Measurements from ENCODE around the gene NACC2. TPM values are rescaled to one million over a fixed set of nuclear protein-coding genes. Genes with fewer than 3 reads are reported as not detected.

The NACC2 gene
- total and polyA plus RNA-seq, 10 of the 15 experiments (the other 5 are each of a cell fraction or from before 2014, with no cell fraction given) = 0.66 to 14.7 (median 3.5) TPM

DNA sequence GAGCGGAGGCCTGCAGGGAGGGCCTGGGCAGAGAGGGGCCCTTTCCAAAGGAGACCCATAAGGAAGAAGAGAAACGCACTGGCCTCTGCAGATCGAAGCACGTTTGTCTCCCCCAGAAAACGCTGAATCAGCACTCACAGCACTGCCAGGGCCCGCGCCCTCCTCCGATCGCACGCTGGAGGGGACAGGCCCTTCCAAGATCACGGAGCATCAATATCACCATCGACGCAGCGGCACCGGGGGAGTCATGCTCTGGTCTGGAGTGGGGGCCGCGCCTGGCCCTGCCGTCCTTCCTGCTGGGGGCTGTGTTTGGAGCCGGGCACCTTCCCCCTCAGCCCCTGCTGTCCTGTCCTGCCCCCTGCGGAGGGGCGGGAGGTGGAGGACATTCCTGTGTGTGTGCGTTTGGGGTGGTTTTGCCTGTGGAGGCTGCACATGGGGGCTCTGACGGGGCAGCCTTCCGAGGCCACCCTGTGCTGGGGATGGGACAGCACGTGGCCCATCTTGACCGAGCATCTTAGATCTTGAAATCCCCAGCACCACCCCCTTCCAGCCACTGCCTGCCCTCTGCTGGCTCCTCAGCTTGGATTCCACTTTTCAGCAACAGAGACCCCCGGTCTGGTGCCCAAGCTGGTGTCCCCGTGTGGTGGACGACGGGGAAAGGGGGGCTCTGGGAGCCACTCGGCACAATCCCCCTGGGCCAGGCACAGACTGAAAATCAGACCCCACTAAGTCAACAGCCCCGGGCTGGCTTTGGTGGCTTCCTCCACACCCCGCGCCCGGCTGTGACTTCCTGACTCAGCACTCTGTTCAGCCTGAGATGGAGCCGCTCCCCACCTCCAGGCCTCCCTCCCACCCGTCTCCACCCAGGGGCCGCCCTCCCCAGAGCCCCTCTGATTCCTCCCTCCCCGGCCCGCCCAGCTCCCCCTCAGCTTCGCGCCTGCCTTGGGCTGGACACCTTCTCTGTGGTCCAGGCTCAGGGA lies 15.3 kb upstream of the NACC2 start (continued):
- no peak for TF ChIP-seq ZNF217 (IDR thresholded peaks at IDR 0.05)
- TF ChIP-seq ATF3 (IDR thresholded peaks at IDR 0.05; ENCODE audit: borderline replicate concordance, extremely low read depth, low read depth, low read length) = no peak
- TF ChIP-seq POLR2AphosphoS5 (IDR thresholded peaks at IDR 0.05; ENCODE audit: low read length) = peak; percentile 57; the same call in 1 of the 2 replicates
- TF ChIP-seq KDM1A (IDR thresholded peaks at IDR 0.05; ENCODE audit: borderline replicate concordance) = no peak
- TF ChIP-seq NFYB (IDR thresholded peaks at IDR 0.05; ENCODE audit: insufficient read depth, low read depth, low read length) = no peak
- no peak for TF ChIP-seq TARDBP (IDR thresholded peaks at IDR 0.05; ENCODE audit: borderline replicate concordance)
- TF ChIP-seq ATF7 (IDR thresholded peaks at IDR 0.05; ENCODE audit: low read depth) = no peak
- TF ChIP-seq BHLHE40 (IDR thresholded peaks at IDR 0.05; ENCODE audit: borderline replicate concordance in 1 of 2, low read depth in 2 of 2, low read length in 1 of 2) = peak in 1 of 2 experiments; percentile 67; a peak in 2 of 4 replicates
- TF ChIP-seq IKZF1 (conservative IDR thresholded peaks at IDR 0.05) = no peak
- no peak for TF ChIP-seq JUND (IDR thresholded peaks at IDR 0.05; ENCODE audit: low read depth, low read length)
- TF ChIP-seq, protein P1, sequence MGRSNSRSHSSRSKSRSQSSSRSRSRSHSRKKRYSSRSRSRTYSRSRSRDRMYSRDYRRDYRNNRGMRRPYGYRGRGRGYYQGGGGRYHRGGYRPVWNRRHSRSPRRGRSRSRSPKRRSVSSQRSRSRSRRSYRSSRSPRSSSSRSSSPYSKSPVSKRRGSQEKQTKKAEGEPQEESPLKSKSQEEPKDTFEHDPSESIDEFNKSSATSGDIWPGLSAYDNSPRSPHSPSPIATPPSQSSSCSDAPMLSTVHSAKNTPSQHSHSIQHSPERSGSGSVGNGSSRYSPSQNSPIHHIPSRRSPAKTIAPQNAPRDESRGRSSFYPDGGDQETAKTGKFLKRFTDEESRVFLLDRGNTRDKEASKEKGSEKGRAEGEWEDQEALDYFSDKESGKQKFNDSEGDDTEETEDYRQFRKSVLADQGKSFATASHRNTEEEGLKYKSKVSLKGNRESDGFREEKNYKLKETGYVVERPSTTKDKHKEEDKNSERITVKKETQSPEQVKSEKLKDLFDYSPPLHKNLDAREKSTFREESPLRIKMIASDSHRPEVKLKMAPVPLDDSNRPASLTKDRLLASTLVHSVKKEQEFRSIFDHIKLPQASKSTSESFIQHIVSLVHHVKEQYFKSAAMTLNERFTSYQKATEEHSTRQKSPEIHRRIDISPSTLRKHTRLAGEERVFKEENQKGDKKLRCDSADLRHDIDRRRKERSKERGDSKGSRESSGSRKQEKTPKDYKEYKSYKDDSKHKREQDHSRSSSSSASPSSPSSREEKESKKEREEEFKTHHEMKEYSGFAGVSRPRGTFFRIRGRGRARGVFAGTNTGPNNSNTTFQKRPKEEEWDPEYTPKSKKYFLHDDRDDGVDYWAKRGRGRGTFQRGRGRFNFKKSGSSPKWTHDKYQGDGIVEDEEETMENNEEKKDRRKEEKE (IDR thresholded peaks at IDR 0.05) = no peak
- TF ChIP-seq NFIC (IDR thresholded peaks at IDR 0.05; ENCODE audit: low read depth, low read length) = no peak
- no peak for TF ChIP-seq TCF7 (IDR thresholded peaks at IDR 0.05; ENCODE audit: borderline replicate concordance)
- TF ChIP-seq DPF2 (IDR thresholded peaks at IDR 0.05) = no peak
- TF ChIP-seq EZH2 (IDR thresholded peaks at IDR 0.05; ENCODE audit: borderline replicate concordance, control insufficient read depth, low read depth, low read length) = no peak
- no peak for TF ChIP-seq FOXM1 (IDR thresholded peaks at IDR 0.05; ENCODE audit: low read depth, low read length)
- TF ChIP-seq PAX5 (IDR thresholded peaks at IDR 0.05; ENCODE audit: borderline replicate concordance, low read depth, low read length) = no peak
- no peak for TF ChIP-seq SIX5 (IDR thresholded peaks at IDR 0.05; ENCODE audit: low read depth, low read length, severe bottlenecking)
- no peak for TF ChIP-seq MTA3 (IDR thresholded peaks at IDR 0.05; ENCODE audit: borderline replicate concordance, low read length)
- peak; percentile 26; the same call in 1 of the 2 replicates for TF ChIP-seq SMC3 (IDR thresholded peaks at IDR 0.05; ENCODE audit: borderline replicate concordance, low read length)
- TF ChIP-seq BRCA1 (IDR thresholded peaks at IDR 0.05; ENCODE audit: low read depth, low read length) = no peak
- TF ChIP-seq CBX5 (IDR thresholded peaks at IDR 0.05; ENCODE audit: low read depth) = no peak
- no peak; the same call in 1 of the 2 replicates for TF ChIP-seq SMAD5 (IDR thresholded peaks at IDR 0.05; ENCODE audit: low read depth)
- no peak for TF ChIP-seq NRF1 (conservative IDR thresholded peaks at IDR 0.05; ENCODE audit: low read depth, low read length)
- no peak for TF ChIP-seq KAT2A (conservative IDR thresholded peaks at IDR 0.05; ENCODE audit: control insufficient read depth, low read depth, low read length)

All from GM12878 (cell line).